Left renal cortex interstitium (tissue), 4 donors: Measurements from ENCODE around the gene WFIKKN2. TPM values are rescaled to one million over a fixed set of nuclear protein-coding genes. Genes with fewer than 3 reads are reported as not detected.

ENCODE experiments used
- polyA plus RNA-seq, 4 donors: library from polyadenylated mRNA; unstranded; fragments of 120-200 nt; gene quantifications; one replicate each; pipeline ENCODE4 v1.2.1, GENCODE V29; 2013; ENCODE audit not compliant: insufficient read length in 4 of 4

WFIKKN2 gene
- polyA plus RNA-seq, 4 donors, result 0.74 to 2.3 (median 1.1) TPM

Other genes with a start within 250 kb of the WFIKKN2 start
- gene ABCC3, start 200.7 kb upstream of the WFIKKN2 start, polyA plus RNA-seq, result 10 to 100 TPM in 2 of 4 donors, 1 to 10 TPM in 2; 5.3 to 14.4 (median 9.4) TPM
- gene ANKRD40, start 127.7 kb upstream of the WFIKKN2 start, polyA plus RNA-seq, result 10 to 100 TPM; 42.1 to 45.4 (median 44.7) TPM
- 100 to 1,000 TPM; 458 to 697 (median 608) TPM for gene LUC7L3, start 116.0 kb upstream of the WFIKKN2 start, polyA plus RNA-seq
- gene ANKRD40CL, start 68.1 kb upstream of the WFIKKN2 start, polyA plus RNA-seq, result under 1 TPM in 3 of 4 donors, not detected in 1; 0.17 to 0.46 (median 0.30) TPM
- 10 to 100 TPM; 34.1 to 44.2 (median 39.6) TPM for gene TOB1, start 30.8 kb downstream of the WFIKKN2 start, polyA plus RNA-seq